ENCODE data around the gene PLBD1. TPM values are rescaled to one million over a fixed set of nuclear protein-coding genes. Genes with fewer than 3 reads are reported as not detected.

The PLBD1 gene
- 1 to 10 TPM; 1.4 to 3.7 TPM for total RNA-seq

GRCh38 chr12:14567351-14568162 lies at the start of gene PLBD1:
TSS of gene PLBD1 (minus strand) at chr12:14567883. CDS start at chr12:14567696, 187 bp downstream.

Small RNA genes within 50 kb of the gene (small RNA-seq; reads per million reads assigned to genes)
- 0 reads per million in 2 donors for gene RN7SKP134

Other genes starting within 250 kb of the PLBD1 start
- 10 to 100 TPM; 33.4 to 34.0 TPM for gene ATF7IP, start 202.2 kb downstream of the PLBD1 start, total RNA-seq
- not detected for gene GUCY2C, start 128.7 kb upstream of the PLBD1 start, total RNA-seq
- 10 to 100 TPM; 54.6 to 68.1 TPM for gene WBP11, start 235.6 kb upstream of the PLBD1 start, total RNA-seq
- 10 to 100 TPM in 1 of 2 donors, 1 to 10 TPM in 1; 7.3 to 22.7 TPM for gene C12orf60, start 235.8 kb upstream of the PLBD1 start, total RNA-seq
- gene SMCO3, start 246.3 kb upstream of the PLBD1 start, total RNA-seq, result 1 to 10 TPM in 1 of 2 donors, under 1 TPM in 1; 0.33 to 1.0 TPM